GM12872 (cell line): ENCODE results near the gene HNF1B.

Experiments
- TF ChIP-seq, protein P1 (sequence below): IDR thresholded peaks from 3 replicates; pipeline ENCODE4 v1.5.1; 2011; ENCODE audit warnings: low read depth, mild to moderate bottlenecking, low read length, moderate library complexity; ENCODE audit not compliant: insufficient read depth

The HNF1B gene

DNA sequence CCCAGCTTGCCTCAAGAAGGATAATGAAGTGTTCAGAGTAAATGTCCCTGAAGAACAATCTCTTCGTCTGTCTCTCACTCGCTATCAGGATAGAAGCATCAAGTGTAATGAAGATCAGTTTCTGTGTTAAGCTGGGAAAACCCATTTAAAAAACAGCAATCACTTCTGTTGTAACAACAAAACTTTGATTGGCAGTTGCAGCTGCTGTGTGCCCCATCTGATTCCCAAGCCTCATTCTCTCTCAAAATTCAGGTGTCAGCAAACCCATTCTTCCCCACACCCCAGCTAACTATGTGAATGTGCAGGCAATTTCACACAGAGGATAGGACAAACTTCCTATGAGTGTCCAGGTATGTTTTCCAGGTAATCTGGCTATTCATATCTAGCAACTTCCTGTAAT lies 2.4 kb upstream of the HNF1B start:
- TF ChIP-seq, protein P1, sequence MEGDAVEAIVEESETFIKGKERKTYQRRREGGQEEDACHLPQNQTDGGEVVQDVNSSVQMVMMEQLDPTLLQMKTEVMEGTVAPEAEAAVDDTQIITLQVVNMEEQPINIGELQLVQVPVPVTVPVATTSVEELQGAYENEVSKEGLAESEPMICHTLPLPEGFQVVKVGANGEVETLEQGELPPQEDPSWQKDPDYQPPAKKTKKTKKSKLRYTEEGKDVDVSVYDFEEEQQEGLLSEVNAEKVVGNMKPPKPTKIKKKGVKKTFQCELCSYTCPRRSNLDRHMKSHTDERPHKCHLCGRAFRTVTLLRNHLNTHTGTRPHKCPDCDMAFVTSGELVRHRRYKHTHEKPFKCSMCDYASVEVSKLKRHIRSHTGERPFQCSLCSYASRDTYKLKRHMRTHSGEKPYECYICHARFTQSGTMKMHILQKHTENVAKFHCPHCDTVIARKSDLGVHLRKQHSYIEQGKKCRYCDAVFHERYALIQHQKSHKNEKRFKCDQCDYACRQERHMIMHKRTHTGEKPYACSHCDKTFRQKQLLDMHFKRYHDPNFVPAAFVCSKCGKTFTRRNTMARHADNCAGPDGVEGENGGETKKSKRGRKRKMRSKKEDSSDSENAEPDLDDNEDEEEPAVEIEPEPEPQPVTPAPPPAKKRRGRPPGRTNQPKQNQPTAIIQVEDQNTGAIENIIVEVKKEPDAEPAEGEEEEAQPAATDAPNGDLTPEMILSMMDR: no peak

DNA sequence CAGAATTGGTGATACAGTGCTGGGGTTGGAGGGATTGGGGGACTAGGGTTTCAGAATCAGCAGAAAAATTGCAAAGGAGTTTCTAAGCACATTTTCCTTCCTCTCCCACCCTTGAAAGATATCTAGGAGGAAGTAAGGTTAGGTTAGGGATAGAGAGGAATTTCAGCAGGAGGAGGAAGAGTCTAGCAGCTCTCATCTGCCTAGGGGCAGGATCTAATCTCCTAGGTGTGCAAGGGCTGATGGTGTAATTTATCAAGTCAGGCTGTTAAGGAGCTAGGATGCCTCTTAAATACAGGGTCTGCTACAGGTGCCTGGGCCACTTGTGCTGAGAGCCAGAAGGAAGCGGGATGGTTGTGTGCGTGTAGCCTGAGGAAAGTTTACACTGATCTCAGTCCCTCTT lies 1.8 kb upstream of the HNF1B start:
- TF ChIP-seq, protein P1: no peak

DNA sequence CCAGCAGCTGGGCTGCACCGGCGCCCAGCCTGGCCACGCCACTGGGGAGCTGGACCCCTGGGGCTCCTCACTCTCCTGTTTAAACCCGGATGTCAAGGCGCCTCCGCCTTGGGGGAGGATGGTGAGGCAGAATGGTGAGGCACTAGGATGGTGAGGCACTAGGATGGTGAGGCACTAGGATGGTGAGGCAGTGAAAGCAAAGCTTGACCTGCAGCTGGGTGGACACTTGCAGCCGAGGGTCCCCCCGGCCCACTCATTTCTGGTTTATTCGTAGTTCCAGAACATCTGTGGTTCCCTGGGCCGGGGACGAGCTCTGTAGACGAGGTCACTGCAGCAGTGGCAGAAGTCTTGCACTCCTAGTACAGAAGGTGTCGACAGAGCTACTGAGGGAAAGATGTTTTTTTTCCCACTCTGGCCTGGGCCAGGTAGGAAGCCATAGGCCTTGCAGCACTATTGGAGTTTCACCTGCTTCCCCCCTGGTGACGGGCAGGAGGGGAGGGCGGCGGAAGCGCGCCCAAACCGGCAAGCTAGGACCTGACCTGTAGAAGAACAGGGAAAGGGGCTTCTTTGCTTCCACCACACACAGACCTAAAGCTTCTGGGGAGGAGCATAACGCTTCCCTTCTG lies 1.1 kb upstream of the HNF1B start:
- TF ChIP-seq, protein P1: no peak

DNA sequence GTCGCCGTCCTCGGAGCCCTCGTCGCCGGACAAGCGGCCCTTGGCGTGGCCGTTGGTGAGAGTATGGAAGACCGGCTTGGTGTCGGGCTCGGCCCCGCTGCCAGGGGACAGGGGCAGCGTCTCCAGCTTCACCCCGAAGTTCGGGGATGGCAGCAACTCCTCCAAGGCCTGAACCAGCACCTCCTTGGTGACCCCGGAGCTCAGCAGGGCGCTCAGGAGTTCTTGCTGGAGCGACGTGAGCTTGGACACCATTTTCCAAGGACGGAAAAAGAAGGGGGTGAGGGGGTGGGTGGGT lies 279 bp downstream of the HNF1B start:
- TF ChIP-seq, protein P1: no peak

DNA sequence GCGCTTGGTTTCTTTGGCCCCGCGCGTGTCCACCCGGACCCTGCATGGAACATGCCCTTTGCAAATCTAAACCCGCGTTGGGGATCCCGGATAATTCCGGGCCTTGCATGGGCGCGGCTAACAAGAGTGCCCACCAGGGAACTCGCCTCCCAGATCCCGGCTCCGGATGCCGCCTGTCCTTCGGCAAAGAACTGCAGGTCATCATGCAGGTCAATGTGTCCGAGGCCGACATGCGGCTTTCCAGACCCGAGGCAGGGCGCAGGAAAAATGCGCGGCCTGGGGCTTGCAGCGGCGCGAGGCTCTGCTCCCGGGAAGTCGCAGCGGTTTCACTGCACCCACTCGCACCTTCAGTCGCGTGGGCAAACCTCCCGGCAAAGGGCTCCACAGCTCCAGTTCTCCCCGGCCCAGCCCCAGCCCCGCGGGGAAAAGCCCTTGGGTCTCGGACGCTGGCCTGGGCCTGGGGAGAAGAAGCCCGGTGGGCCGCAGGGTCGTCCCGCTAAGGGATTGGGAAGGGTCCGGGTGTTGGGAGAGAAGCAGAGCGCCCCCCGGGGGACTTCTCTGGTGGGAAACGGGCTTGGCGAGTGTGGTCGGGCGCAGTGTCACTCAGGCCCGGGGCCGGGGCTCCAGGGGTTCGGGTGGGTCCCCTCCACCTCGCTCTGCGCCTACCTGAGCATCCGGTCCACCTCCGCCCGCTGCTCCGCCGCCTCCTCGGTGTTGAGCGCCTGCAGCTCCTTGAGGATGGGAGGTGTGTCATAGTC lies 805 bp downstream of the HNF1B start:
- TF ChIP-seq, protein P1: peak; percentile 38

DNA sequence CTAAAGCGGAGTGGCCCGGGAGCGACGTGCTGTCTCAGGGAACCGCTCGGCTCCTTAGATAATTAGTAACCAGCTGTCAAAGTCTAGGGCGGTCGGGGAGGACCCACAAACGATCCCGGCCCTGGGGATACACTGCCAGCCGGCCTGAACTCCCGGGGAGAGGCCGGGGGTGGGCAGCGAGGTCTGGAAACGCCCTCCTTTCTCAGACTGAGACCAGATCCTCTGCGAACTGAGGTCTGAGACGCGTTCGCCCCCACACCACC lies 1.3 kb downstream of the HNF1B start:
- TF ChIP-seq, protein P1: no peak

DNA sequence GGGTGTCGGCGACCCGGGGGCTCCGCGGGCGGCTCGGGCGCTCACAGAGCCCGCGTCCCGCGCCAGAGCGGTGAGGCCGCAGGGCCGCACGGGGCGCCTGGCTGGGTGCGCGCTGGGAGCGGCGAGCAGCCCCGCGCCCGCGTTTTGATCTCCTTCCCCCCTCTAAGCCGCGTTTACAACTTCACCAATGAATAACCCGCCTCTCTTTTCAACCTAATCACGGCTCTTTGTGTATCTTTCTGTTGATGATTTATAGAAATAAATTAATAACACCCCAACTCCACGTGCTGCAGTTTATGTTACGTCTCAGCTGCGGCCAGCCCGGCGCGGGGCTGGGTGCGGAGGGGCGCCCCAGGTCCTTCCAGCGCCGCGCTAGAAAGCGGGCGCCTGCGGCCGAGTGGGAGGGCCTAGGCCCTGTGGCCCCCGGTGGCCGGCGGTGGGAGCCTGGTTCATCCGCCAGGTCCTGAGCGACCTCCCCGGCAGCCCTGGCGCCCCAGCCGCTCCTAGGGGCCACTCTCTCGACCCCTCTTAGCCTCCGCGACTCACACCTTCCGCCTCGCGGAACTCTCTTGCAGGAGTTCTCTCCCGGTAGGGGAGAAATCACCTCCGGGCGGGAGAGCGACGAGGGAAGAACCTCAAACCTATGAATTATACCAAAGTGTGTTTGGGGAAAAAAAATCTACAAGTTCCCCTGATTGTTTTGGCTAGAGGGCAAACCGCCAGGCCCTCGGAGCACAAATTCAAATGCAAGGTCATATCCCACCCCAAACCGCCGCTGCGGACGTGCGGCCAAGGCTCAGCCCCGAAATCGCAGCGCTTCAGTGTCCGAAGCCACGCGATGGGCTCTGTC lies 1.9 kb downstream of the HNF1B start:
- TF ChIP-seq, protein P1: no peak
